Activated CD4-positive, alpha-beta memory T cell treated with anti-CD3 and anti-CD28 coated beads, Interleukin-2, amount 10 ng/mL, durations not matched to agents 7 days and 5 days (primary cell): ENCODE data around the gene AIRE. TPM values are rescaled to one million over a fixed set of nuclear protein-coding genes. Genes with fewer than 3 reads are reported as not detected.

Experiments used
- CTCF ChIA-PET: fragments of 350-600 bp; sonication (Branson Sonifier 250); formaldehyde crosslinking; loops from one replicate; lab custom pipeline; 2021; ENCODE audit warnings: antibody characterized with exemption, inconsistent platforms; lab: Charles Lee
- POLR2A ChIA-PET: fragments of 350-600 bp; sonication (Branson Sonifier 250); formaldehyde crosslinking; loops from one replicate; lab custom pipeline; 2021; ENCODE audit warnings: antibody characterized with exemption; lab: Charles Lee
- DNase-seq: peaks from one replicate; pipeline ENCODE4 v3.0.0-alpha.2; 2020
- H3K27ac Mint-ChIP-seq: one replicate; pipeline ENCODE4 v1.8.0; 2021; ENCODE audit warnings: mild to moderate bottlenecking, mixed read lengths
- H3K27me3 Mint-ChIP-seq: one replicate; pipeline ENCODE4 v1.8.0; 2021; ENCODE audit warnings: mixed read lengths
- H3K36me3 Mint-ChIP-seq: one replicate; pipeline ENCODE4 v1.8.0; 2021; ENCODE audit warnings: low read depth, mixed read lengths
- H3K4me1 Mint-ChIP-seq: one replicate; pipeline ENCODE4 v1.8.0; 2021; ENCODE audit warnings: mixed read lengths
- H3K4me3 Mint-ChIP-seq: one replicate; pipeline ENCODE4 v1.8.0; 2021; ENCODE audit warnings: mild to moderate bottlenecking, mixed read lengths
- H3K9me3 Mint-ChIP-seq: one replicate; pipeline ENCODE4 v1.8.0; 2021; ENCODE audit warnings: mixed read lengths
- total RNA-seq, 2 experiments: library from RNA; stranded (reverse); gene quantifications; one replicate each; pipeline ENCODE4 v1.2.3, GENCODE V29; 2021

The AIRE gene
- total RNA-seq, 2 experiments from 2014 or later, result 0.48 to 0.58 TPM

DNA sequence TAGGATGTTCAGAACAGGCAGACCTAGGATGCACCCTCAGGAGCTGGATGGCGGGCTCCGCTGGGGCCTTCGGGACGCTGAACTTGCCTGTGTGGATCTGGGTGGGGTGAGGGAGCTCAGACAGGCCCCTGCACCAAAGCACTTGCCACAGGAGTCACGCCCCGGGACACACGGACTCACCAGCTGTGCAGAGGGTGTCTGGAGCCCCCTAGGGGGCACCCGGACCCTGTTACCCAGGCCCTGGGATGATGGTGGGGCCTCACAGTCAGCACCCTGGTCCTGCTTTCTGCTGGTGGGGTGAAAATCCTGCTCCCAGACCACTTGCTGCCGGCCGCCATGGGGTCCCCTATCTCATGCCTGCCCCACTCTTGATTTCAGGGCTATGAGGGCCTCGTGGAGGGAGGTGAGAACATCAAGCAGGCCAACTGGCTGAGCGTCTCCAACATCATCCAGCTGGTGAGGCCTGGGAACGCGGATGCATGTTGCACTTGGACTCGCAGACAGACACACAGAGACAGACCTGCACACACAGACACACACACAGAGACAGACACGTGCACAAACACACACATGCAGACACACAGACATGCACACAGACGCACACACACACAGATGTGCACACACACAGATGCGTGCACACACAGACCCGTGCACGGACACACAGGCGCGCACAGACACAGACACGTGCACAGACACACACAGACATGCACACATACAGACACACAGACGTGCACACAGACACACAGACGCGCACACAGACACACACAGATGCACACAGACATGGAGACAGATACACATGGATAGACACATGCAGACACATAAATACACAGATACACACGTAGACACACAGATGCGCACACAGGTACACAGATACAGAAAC lies 25.2 kb downstream of the AIRE start:
- no peaks in the 10 kb centered on the region for H3K27me3 Mint-ChIP-seq
- CTCF ChIA-PET, result no interaction called here
- peaks cover 2% of the 10 kb centered on the region for H3K4me1 Mint-ChIP-seq
- peaks cover 37% of the 10 kb centered on the region for H3K36me3 Mint-ChIP-seq
- POLR2A ChIA-PET, result no interaction called here
- no peak overlapping the region for H3K27ac Mint-ChIP-seq
- H3K9me3 Mint-ChIP-seq, result no peaks in the 10 kb centered on the region
- no peak for DNase-seq
- H3K4me3 Mint-ChIP-seq, result no peak overlapping the region

DNA sequence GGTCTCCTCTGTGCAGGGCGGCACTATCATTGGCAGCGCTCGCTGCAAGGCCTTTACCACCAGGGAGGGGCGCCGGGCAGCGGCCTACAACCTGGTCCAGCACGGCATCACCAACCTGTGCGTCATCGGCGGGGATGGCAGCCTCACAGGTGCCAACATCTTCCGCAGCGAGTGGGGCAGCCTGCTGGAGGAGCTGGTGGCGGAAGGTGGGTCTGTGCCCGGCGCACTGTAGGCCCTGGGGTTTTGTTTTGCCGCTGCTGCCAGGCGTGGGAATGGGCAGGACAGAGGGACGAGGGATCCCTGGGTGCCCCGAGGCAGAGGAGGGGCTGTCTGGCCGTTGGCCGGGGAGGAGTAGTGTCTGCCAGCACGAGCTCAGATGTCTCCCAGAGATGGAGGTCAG lies 26.4 kb downstream of the AIRE start:
- Mint-ChIP-seq H3K36me3 (peaks cover 32% of the 10 kb centered on the region), H3K4me3 (no peak overlapping the region), H3K27me3 (no peaks in the 10 kb centered on the region), H3K27ac (no peak overlapping the region), H3K4me1 (no peaks in the 10 kb centered on the region), H3K9me3 (no peaks in the 10 kb centered on the region)
- CTCF ChIA-PET, result no interaction called here
- POLR2A ChIA-PET, result no interaction called here
- DNase-seq, result no peak

DNA sequence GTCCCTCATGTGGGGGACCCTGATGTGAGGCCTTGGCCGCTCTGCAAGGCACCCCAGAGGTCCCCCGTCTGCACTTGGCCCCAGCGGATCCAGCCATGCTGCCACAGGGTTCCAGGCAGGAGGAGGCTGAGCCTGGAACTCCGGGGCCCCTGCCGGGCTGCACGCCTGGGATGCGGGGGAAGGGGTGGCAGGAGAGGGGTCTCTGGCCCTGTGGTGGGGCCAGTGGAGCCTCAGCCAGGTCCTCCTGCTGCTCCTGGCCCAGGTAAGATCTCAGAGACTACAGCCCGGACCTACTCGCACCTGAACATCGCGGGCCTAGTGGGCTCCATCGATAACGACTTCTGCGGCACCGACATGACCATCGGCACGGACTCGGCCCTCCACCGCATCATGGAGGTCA lies 27.0 kb downstream of the AIRE start:
- ChIA-PET POLR2A (no interaction called here), CTCF (no interaction called here)
- Mint-ChIP-seq H3K27ac (no peak overlapping the region), H3K36me3 (peaks cover 27% of the 10 kb centered on the region), H3K27me3 (no peaks in the 10 kb centered on the region), H3K4me1 (no peaks in the 10 kb centered on the region), H3K9me3 (no peaks in the 10 kb centered on the region), H3K4me3 (no peak overlapping the region)
- no peak for DNase-seq

- no peak overlapping the region for H3K27ac Mint-ChIP-seq
- H3K9me3 Mint-ChIP-seq, result no peaks in the 10 kb centered on the region
- DNase-seq, result no peak
- ChIA-PET CTCF (no interaction called here), POLR2A (no interaction called here)
- no peak overlapping the region for H3K4me3 Mint-ChIP-seq
- H3K4me1 Mint-ChIP-seq, result no peaks in the 10 kb centered on the region
- peaks cover 21% of the 10 kb centered on the region for H3K36me3 Mint-ChIP-seq
- H3K27me3 Mint-ChIP-seq, result no peaks in the 10 kb centered on the region
Observed at GRCh38 chr21:44313451-44313850, 27.8 kb downstream of the AIRE start.

- no peaks in the 10 kb centered on the region for H3K9me3 Mint-ChIP-seq
- DNase-seq, result no peak
- H3K36me3 Mint-ChIP-seq, result peaks cover 21% of the 10 kb centered on the region
- no peak overlapping the region for H3K4me3 Mint-ChIP-seq
- ChIA-PET CTCF (no interaction called here), POLR2A (no interaction called here)
- no peak overlapping the region for H3K27ac Mint-ChIP-seq
- H3K27me3 Mint-ChIP-seq, result no peaks in the 10 kb centered on the region
- no peaks in the 10 kb centered on the region for H3K4me1 Mint-ChIP-seq
Observed at GRCh38 chr21:44314128-44314527, 28.5 kb downstream of the AIRE start.

DNA sequence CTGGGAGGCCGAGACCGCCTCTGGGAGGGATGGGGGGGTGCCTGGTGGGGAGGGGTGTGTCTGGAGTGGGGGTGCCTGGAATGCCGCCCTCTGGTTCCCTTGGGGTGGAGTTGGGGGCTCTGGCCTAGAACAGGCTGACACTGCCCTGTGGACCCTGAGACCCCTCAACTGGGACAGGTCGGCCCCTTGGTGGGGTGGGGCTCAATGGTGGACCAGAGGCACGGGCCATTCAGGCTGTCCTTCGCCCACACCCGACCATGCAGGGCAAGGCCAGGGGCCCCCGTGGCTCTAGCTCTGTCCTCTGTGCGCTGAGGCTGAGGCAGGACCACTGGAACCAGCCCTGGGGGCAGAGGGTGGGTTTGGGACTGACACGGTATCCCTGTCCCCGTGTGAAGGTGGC lies 28.9 kb downstream of the AIRE start:
- no peaks in the 10 kb centered on the region for H3K4me1 Mint-ChIP-seq
- POLR2A ChIA-PET, result interaction anchor here (1.8 kb wide), 1 partner anchor 11 kb away, joined by 7 read pairs; no protein-coding TSS in a partner anchor
- H3K27ac Mint-ChIP-seq, result no peak overlapping the region
- CTCF ChIA-PET, result no interaction called here
- H3K36me3 Mint-ChIP-seq, result peaks cover 22% of the 10 kb centered on the region
- no peak for DNase-seq
- no peak overlapping the region for H3K4me3 Mint-ChIP-seq
- no peaks in the 10 kb centered on the region for H3K27me3 Mint-ChIP-seq
- H3K9me3 Mint-ChIP-seq, result no peaks in the 10 kb centered on the region

- Mint-ChIP-seq H3K27me3 (no peaks in the 10 kb centered on the region), H3K36me3 (peaks cover 22% of the 10 kb centered on the region), H3K4me3 (no peak overlapping the region), H3K27ac (no peak overlapping the region), H3K4me1 (no peaks in the 10 kb centered on the region), H3K9me3 (no peaks in the 10 kb centered on the region)
- ChIA-PET CTCF (interaction anchor here (0.5 kb wide), 1 partner anchor 485 kb away, joined by 3 read pairs; no protein-coding TSS in a partner anchor), POLR2A (interaction anchor here (1.0 to 1.8 kb wide), 3 partner anchors 12 to 16 kb away, joined by 3 to 7 read pairs (median 4); no protein-coding TSS in a partner anchor)
- DNase-seq, result no peak
Observed at GRCh38 chr21:44315691-44316203, 30.1 kb downstream of the AIRE start.

GRCh38 chr21:44316277-44316900 lies 30.7 kb downstream of the AIRE start:
- ChIA-PET CTCF (interaction anchor here (0.5 kb wide), 1 partner anchor 484 kb away, joined by 3 read pairs; no protein-coding TSS in a partner anchor), POLR2A (interaction anchor here (1.0 to 1.8 kb wide), 3 partner anchors 12 to 16 kb away, joined by 3 to 7 read pairs (median 4); no protein-coding TSS in a partner anchor)
- peaks cover 16% of the 10 kb centered on the region for H3K36me3 Mint-ChIP-seq
- no peak overlapping the region for H3K27ac Mint-ChIP-seq
- H3K9me3 Mint-ChIP-seq, result no peaks in the 10 kb centered on the region
- no peak for DNase-seq
- H3K4me1 Mint-ChIP-seq, result no peaks in the 10 kb centered on the region
- H3K4me3 Mint-ChIP-seq, result no peak overlapping the region
- no peaks in the 10 kb centered on the region for H3K27me3 Mint-ChIP-seq

- Mint-ChIP-seq H3K27ac (no peak overlapping the region), H3K4me3 (no peak overlapping the region), H3K36me3 (peaks cover 10% of the 10 kb centered on the region), H3K9me3 (no peaks in the 10 kb centered on the region), H3K27me3 (no peaks in the 10 kb centered on the region), H3K4me1 (no peaks in the 10 kb centered on the region)
- no peak for DNase-seq
- ChIA-PET CTCF (no interaction called here), POLR2A (no interaction called here)
Observed at GRCh38 chr21:44317241-44317782, 31.6 kb downstream of the AIRE start.

GRCh38 chr21:44317871-44318270 lies 32.2 kb downstream of the AIRE start:
- ChIA-PET CTCF (no interaction called here), POLR2A (interaction anchor here (1.2 kb wide), 1 partner anchor 12 kb away, joined by 3 read pairs; no protein-coding TSS in a partner anchor)
- Mint-ChIP-seq H3K4me1 (no peaks in the 10 kb centered on the region), H3K27me3 (no peaks in the 10 kb centered on the region), H3K27ac (no peak overlapping the region), H3K4me3 (no peak overlapping the region), H3K9me3 (no peaks in the 10 kb centered on the region), H3K36me3 (peaks cover 10% of the 10 kb centered on the region)
- no peak for DNase-seq

GRCh38 chr21:44318489-44319285 lies 33.0 kb downstream of the AIRE start:
- Mint-ChIP-seq H3K27ac (no peak overlapping the region), H3K27me3 (no peaks in the 10 kb centered on the region), H3K4me1 (no peaks in the 10 kb centered on the region), H3K36me3 (peaks cover 15% of the 10 kb centered on the region), H3K4me3 (no peak overlapping the region), H3K9me3 (no peaks in the 10 kb centered on the region)
- ChIA-PET POLR2A (interaction anchor here (1.0 to 1.2 kb wide), 3 partner anchors 11 to 16 kb away, joined by 3 to 5 read pairs (median 3); no protein-coding TSS in a partner anchor), CTCF (no interaction called here)
- no peak for DNase-seq

- DNase-seq, result no peak
Observed at GRCh38 chr21:44319407-44320065, 33.9 kb downstream of the AIRE start.

More at GRCh38 chr21:44319407-44320065, 33.9 kb downstream of the AIRE start:
- no peak overlapping the region for H3K27ac Mint-ChIP-seq
- ChIA-PET POLR2A (interaction anchor here (1.0 to 1.2 kb wide), 3 partner anchors 10 to 15 kb away, joined by 3 to 5 read pairs (median 3); no protein-coding TSS in a partner anchor), CTCF (no interaction called here)
- no peaks in the 10 kb centered on the region for H3K27me3 Mint-ChIP-seq
- peaks cover 15% of the 10 kb centered on the region for H3K36me3 Mint-ChIP-seq
- no peaks in the 10 kb centered on the region for H3K4me1 Mint-ChIP-seq
- H3K4me3 Mint-ChIP-seq, result no peak overlapping the region
- H3K9me3 Mint-ChIP-seq, result no peaks in the 10 kb centered on the region
